SK-N-SH treated with all-trans-retinoic acid at 6 μM for 48 hours (cell line): Measurements from ENCODE around the gene DCTN4.

Source experiments
- BACH2 ChIP-seq: fragments of 250-450 bp; sonication (Bioruptor Pico); IDR thresholded peaks from 2 replicates; pipeline ENCODE4 v1.9.0; 2021; ENCODE audit warnings: mild to moderate bottlenecking, borderline replicate concordance
- CREB5 ChIP-seq: fragments of 250-450 bp; sonication (Bioruptor Pico); IDR thresholded peaks from 2 replicates; pipeline ENCODE4 v1.5.1; 2020; ENCODE audit warnings: low read depth, mild to moderate bottlenecking, moderate library complexity
- CSDC2 ChIP-seq: fragments of 250-450 bp; sonication (Bioruptor Pico); IDR thresholded peaks from 2 replicates; pipeline ENCODE4 v1.5.0; 2020; ENCODE audit warnings: mild to moderate bottlenecking, moderate library complexity
- ESRRG ChIP-seq: fragments of 250-450 bp; sonication (Bioruptor Pico); IDR thresholded peaks from 2 replicates; pipeline ENCODE4 v1.6.1; 2021; ENCODE audit warnings: mild to moderate bottlenecking
- GLIS3 ChIP-seq: fragments of 250-450 bp; sonication (Bioruptor Pico); IDR thresholded peaks from 2 replicates; pipeline ENCODE4 v1.5.0; 2020; ENCODE audit warnings: mild to moderate bottlenecking, moderate library complexity
- OSR1 ChIP-seq: fragments of 250-450 bp; sonication (Bioruptor Pico); IDR thresholded peaks from 2 replicates; pipeline ENCODE4 v1.8.0; 2022; ENCODE audit warnings: moderate library complexity, mild to moderate bottlenecking, inconsistent platforms
- PATZ1 ChIP-seq: fragments of 250-450 bp; sonication (Bioruptor Pico); IDR thresholded peaks from 2 replicates; pipeline ENCODE4 v1.8.0; 2020; ENCODE audit warnings: mild to moderate bottlenecking, moderate library complexity, borderline replicate concordance
- TSHZ2 ChIP-seq: fragments of 250-450 bp; sonication (Bioruptor Pico); IDR thresholded peaks from 2 replicates; pipeline ENCODE4 v1.5.0; 2020; ENCODE audit warnings: mild to moderate bottlenecking, moderate library complexity
- ZC3H10 ChIP-seq: fragments of 250-450 bp; sonication (Bioruptor Pico); IDR thresholded peaks from 2 replicates; pipeline ENCODE4 v1.5.1; 2021; ENCODE audit warnings: mild to moderate bottlenecking, moderate library complexity
- ZFP30 ChIP-seq: fragments of 450-650 bp; formaldehyde crosslinking; IDR thresholded peaks from 2 replicates; pipeline ENCODE4 v1.5.0; 2022; ENCODE audit warnings: mild to moderate bottlenecking, moderate library complexity

GRCh38 chr5:150689120-150689519 is 69.7 kb downstream of the DCTN4 start:
- TF ChIP-seq PATZ1 (no peak), TSHZ2 (CRISPR knock-in tag) (no peak), ESRRG (CRISPR knock-in tag) (no peak), ZFP30 (CRISPR knock-in tag) (no peak), OSR1 (CRISPR knock-in tag) (no peak), BACH2 (CRISPR knock-in tag) (no peak), ZC3H10 (CRISPR knock-in tag) (no peak), CREB5 (no peak), CSDC2 (no peak), GLIS3 (CRISPR knock-in tag) (no peak)
